Esophagus (tissue), 2 donors: Measurements from ENCODE around the gene FRMD3. TPM values are rescaled to one million over a fixed set of nuclear protein-coding genes. Genes with fewer than 3 reads are reported as not detected.
"Not testable (repeated sequence)": the region's sequence is repeated elsewhere in the genome, so short reads cannot be mapped to it uniquely, and the experiment has no call there.

Experiments used
- H3K27ac ChIP-seq, 2 donors: one replicate each; pipeline ENCODE4 v1.5.1; 2013; ENCODE audit warnings: low read depth in 2 of 2, mild to moderate bottlenecking in 2 of 2, inconsistent platforms in 1 of 2, low read length in 1 of 2, moderate library complexity in 1 of 2
- H3K27me3 ChIP-seq, 2 donors: one replicate each; pipeline ENCODE4 v1.6.1; 2013; ENCODE audit warnings: low read length in 2 of 2, control low read depth in 1 of 2, mild to moderate bottlenecking in 1 of 2; ENCODE audit not compliant: insufficient read depth in 2 of 2, control insufficient read depth in 1 of 2
- H3K36me3 ChIP-seq, 2 donors: one replicate each; pipeline ENCODE4 v1.6.1; 2013; ENCODE audit warnings: low read length in 1 of 2; ENCODE audit not compliant: control insufficient read depth in 2 of 2, insufficient read depth in 2 of 2
- H3K4me1 ChIP-seq, 2 donors: one replicate each; pipeline ENCODE4 v1.6.1; 2013; ENCODE audit warnings: low read length in 1 of 2; ENCODE audit not compliant: control insufficient read depth in 2 of 2, insufficient read depth in 2 of 2
- H3K4me3 ChIP-seq, 2 donors: one replicate each; pipeline ENCODE4 v1.5.1; 2013; ENCODE audit warnings: low read length in 2 of 2, mild to moderate bottlenecking in 2 of 2, low read depth in 1 of 2, moderate library complexity in 1 of 2
- H3K9me3 ChIP-seq, 2 donors: one replicate each; pipeline ENCODE4 v1.6.1; 2013; ENCODE audit warnings: mild to moderate bottlenecking in 2 of 2, low read depth in 1 of 2, low read length in 1 of 2, moderate library complexity in 1 of 2; ENCODE audit not compliant: control insufficient read depth in 2 of 2, insufficient read depth in 1 of 2
- WGBS, 2 donors: extraction: QIAGEN DNeasy Blood & Tissue Kit; methylation state at CpG; one replicate each; pipeline ENCODE4 v1.1.7; 2013; 5-methylcytosine and 5-hydroxymethylcytosine counted together
- polyA plus RNA-seq, 2 donors: library from polyadenylated mRNA; stranded (reverse); fragments of 200-250 nt; gene quantifications; one replicate each; pipeline ENCODE4 v1.2.3, GENCODE V29; 2013
- donor health status: healthy with polysubstance abuse.
- donor health status: Bipolar disorder and iron deficiency.

Gene FRMD3
- polyA plus RNA-seq, 2 donors, result 0.20 to 0.26 TPM

GRCh38 chr9:83533296-83533695 lies 4.9 kb downstream of the FRMD3 start:
- Histone ChIP-seq H3K4me1 (peaks cover 0 to 6% of the 10 kb centered on the region in 2 donors), H3K9me3 (no peaks in the 10 kb centered on the region), H3K27me3 (peaks cover 0 to 4% of the 10 kb centered on the region in 2 donors), H3K4me3 (no peak overlapping the region), H3K36me3 (no peaks in the 10 kb centered on the region), H3K27ac (no peak overlapping the region)
- WGBS, 2 donors, result 82 to 84% methylated on average over 2 of the region's 2 CpGs

DNA sequence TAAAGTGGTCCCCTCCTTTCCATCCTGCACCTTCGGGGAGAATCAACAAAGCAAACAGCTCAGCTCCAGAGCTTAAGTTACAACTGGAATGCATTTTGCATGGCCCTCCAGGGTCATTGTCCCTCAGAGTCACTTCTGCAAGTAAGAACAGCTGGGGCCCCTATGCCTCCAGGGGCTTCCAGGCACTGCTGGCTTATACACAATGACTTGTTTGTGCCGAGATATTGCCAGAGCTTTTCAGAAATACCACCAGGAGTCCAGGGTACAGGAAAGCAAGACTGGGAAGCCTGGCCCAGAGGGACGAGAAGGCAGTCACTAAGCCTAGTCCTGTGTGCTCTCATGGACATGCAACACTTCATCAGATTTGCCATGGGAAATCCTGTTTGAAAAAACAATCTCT lies 11.3 kb downstream of the FRMD3 start:
- WGBS, 2 donors, result 52 to 57% methylated on average over 3 of the region's 3 CpGs
- H3K27me3 ChIP-seq, result no peaks in the 10 kb centered on the region
- H3K4me1 ChIP-seq, result no peaks in the 10 kb centered on the region
- H3K27ac ChIP-seq, result no peak overlapping the region
- H3K9me3 ChIP-seq, result no peaks in the 10 kb centered on the region
- no peaks in the 10 kb centered on the region for H3K36me3 ChIP-seq
- H3K4me3 ChIP-seq, result no peak overlapping the region

DNA sequence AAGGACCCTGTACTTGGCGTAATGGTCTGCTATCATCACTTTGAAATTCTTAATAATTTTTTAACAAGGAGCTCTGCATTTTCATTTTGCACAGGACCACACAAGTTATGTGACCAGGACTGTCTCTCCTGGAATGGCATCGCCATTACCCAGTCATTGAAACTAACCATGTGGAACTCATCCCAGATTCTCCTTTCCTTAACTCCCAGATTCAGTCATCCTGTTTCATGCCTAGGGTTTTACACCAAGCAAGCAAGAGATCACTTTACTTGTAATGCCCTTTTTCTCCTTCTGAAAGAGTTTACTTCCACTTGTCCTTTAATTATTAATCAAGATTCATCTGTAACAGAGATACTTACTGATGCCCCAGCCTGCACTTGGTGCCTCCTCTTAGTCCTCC lies 12.0 kb downstream of the FRMD3 start:
- Histone ChIP-seq H3K27me3 (no peaks in the 10 kb centered on the region), H3K9me3 (no peaks in the 10 kb centered on the region), H3K27ac (no peak overlapping the region), H3K4me1 (no peaks in the 10 kb centered on the region), H3K36me3 (no peaks in the 10 kb centered on the region), H3K4me3 (no peak overlapping the region)
- WGBS, 2 donors, result 90 to 95% methylated on average over 2 of the region's 2 CpGs

GRCh38 chr9:83523684-83524083 lies 14.5 kb downstream of the FRMD3 start:
- Histone ChIP-seq H3K4me1 (no peaks in the 10 kb centered on the region), H3K9me3 (no peaks in the 10 kb centered on the region)

DNA sequence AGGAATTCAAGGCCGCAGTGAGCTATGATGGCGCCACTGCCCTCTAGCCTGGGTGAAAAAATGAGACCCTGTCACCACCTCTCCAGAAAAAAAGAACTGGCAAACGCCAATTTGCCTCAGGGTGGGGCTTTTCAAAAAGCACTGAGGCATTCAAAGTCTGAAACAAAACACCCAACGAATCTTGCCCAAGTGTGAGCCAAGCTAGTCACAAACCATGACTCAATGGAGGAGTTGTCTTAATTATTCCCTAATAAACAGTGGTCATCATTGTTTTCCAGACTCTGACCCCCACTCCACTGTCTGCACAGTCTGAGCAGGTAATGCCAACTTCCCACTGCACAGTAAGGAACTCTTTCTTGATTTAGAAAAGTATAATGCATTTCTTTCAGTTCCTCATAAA lies 16.8 kb downstream of the FRMD3 start:
- Histone ChIP-seq H3K27me3 (no peaks in the 10 kb centered on the region), H3K27ac (no peak overlapping the region), H3K36me3 (no peaks in the 10 kb centered on the region), H3K9me3 (no peaks in the 10 kb centered on the region), H3K4me1 (no peaks in the 10 kb centered on the region), H3K4me3 (no peak overlapping the region)
- WGBS, 2 donors, result 65 to 69% methylated on average over 4 of the region's 4 CpGs

More at GRCh38 chr9:83523684-83524083, 14.5 kb downstream of the FRMD3 start:
- Histone ChIP-seq H3K27ac (no peak overlapping the region), H3K36me3 (no peaks in the 10 kb centered on the region), H3K27me3 (no peaks in the 10 kb centered on the region), H3K4me3 (no peak overlapping the region)

- Histone ChIP-seq H3K27ac (no peak overlapping the region), H3K36me3 (no peaks in the 10 kb centered on the region), H3K4me1 (no peaks in the 10 kb centered on the region), H3K9me3 (no peaks in the 10 kb centered on the region), H3K27me3 (no peaks in the 10 kb centered on the region), H3K4me3 (no peak overlapping the region)
- 86 to 94% methylated on average over 1 of the region's 1 CpG for WGBS, 2 donors
Observed at GRCh38 chr9:83521011-83521410, 17.2 kb downstream of the FRMD3 start.

DNA sequence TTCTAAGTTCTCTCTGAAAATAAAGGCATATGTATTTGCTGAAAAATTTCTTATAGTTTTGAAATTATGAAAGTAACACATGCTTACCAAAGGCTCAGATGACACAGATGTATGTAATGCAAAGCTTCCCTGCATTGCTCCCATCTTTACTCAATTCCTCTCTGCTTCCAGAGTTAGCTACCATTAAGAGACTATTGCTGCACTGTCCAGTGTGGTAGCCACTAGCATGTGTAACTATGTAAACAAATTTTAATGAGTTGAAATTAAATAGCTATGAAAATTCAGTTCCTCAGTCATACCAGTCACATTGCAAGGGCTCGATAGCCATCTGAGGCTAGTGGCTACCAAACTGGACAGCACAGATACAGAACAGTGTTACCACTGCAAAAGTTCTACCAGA lies 17.9 kb downstream of the FRMD3 start:
- WGBS, 2 donors, result 96 to 100% methylated on average over 1 of the region's 1 CpG
- H3K4me1 ChIP-seq, result no peaks in the 10 kb centered on the region
- H3K36me3 ChIP-seq, result no peaks in the 10 kb centered on the region
- H3K27me3 ChIP-seq, result no peaks in the 10 kb centered on the region
- no peak overlapping the region for H3K27ac ChIP-seq
- no peak overlapping the region for H3K4me3 ChIP-seq
- H3K9me3 ChIP-seq, result no peaks in the 10 kb centered on the region

GRCh38 chr9:83517980-83518379 lies 20.2 kb downstream of the FRMD3 start:
- H3K4me1 ChIP-seq, result not testable (repeated sequence)

GRCh38 chr9:83514767-83515166 lies 23.4 kb downstream of the FRMD3 start:
- WGBS, 2 donors, result 93 to 94% methylated on average over 2 of the region's 2 CpGs
- no peaks in the 10 kb centered on the region for H3K27me3 ChIP-seq
- no peaks in the 10 kb centered on the region for H3K4me1 ChIP-seq
- H3K36me3 ChIP-seq, result no peaks in the 10 kb centered on the region
- no peak overlapping the region for H3K4me3 ChIP-seq
- H3K27ac ChIP-seq, result no peak overlapping the region
- H3K9me3 ChIP-seq, result peaks cover 0 to 3% of the 10 kb centered on the region in 2 donors

More at GRCh38 chr9:83517980-83518379, 20.2 kb downstream of the FRMD3 start:
- not testable (repeated sequence) for H3K27ac ChIP-seq, H3K27me3 ChIP-seq, H3K36me3 ChIP-seq, H3K9me3 ChIP-seq, H3K4me3 ChIP-seq

GRCh38 chr9:83512621-83513020 lies 25.6 kb downstream of the FRMD3 start:
- no peak overlapping the region for H3K27ac ChIP-seq
- H3K4me3 ChIP-seq, result no peak overlapping the region
- no peaks in the 10 kb centered on the region for H3K36me3 ChIP-seq
- H3K9me3 ChIP-seq, result peaks cover 0 to 3% of the 10 kb centered on the region in 2 donors
- 80 to 81% methylated on average over 3 of the region's 3 CpGs for WGBS, 2 donors
- no peaks in the 10 kb centered on the region for H3K4me1 ChIP-seq
- H3K27me3 ChIP-seq, result no peaks in the 10 kb centered on the region
